LoVo (cell line): ENCODE data around the gene CLDN18.

Experiments
- DNase-seq: peaks from one replicate; pipeline ENCODE4 v3.0.0-alpha.2; 2016; ENCODE audit warnings: low spot score

CLDN18 gene

DNA sequence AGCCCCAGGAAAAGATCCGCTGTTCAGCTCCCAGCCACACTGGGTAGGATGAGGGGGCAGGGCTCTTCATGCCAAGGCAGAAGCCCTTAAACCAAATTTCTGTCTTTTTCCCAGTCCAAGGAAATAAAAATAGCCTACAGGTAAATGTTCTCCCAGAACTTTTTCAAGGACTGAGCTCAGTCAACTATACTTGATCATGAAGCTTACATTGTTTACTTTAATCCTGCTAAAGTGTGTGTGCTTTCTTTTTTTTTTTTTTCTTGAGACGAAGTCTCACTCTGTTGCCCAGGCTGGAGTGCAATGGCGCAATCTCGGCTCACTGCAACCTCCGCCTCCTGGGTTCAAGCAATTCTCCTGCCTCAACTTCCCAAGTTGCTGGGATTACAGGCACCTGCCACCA, 17.9 kb downstream of the CLDN18 start:
- no peak for DNase-seq

DNA sequence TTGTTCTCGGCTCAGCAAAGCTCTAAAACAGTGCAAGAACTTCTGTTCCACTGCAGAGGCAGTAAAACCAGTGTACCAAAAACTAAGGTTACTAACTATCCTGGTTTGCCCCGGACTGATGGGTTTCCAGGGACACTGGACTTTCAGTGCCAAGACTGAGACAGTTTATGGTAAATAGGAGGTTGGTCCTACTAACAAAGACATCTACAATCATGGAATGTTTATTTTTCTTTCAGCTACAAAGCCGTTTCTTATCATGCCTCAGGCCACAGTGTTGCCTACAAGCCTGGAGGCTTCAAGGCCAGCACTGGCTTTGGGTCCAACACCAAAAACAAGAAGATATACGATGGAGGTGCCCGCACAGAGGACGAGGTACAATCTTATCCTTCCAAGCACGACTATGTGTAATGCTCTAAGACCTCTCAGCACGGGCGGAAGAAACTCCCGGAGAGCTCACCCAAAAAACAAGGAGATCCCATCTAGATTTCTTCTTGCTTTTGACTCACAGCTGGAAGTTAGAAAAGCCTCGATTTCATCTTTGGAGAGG, 20.8 kb downstream of the CLDN18 start:
- no peak for DNase-seq

DNA sequence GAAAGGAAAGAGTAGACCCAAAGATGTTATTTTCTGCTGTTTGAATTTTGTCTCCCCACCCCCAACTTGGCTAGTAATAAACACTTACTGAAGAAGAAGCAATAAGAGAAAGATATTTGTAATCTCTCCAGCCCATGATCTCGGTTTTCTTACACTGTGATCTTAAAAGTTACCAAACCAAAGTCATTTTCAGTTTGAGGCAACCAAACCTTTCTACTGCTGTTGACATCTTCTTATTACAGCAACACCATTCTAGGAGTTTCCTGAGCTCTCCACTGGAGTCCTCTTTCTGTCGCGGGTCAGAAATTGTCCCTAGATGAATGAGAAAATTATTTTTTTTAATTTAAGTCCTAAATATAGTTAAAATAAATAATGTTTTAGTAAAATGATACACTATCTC, 21.6 kb downstream of the CLDN18 start:
- no peak for DNase-seq

DNA sequence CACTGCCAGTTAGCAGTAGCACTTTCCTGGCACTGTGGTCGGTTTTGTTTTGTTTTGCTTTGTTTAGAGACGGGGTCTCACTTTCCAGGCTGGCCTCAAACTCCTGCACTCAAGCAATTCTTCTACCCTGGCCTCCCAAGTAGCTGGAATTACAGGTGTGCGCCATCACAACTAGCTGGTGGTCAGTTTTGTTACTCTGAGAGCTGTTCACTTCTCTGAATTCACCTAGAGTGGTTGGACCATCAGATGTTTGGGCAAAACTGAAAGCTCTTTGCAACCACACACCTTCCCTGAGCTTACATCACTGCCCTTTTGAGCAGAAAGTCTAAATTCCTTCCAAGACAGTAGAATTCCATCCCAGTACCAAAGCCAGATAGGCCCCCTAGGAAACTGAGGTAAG, 22.6 kb downstream of the CLDN18 start:
- no peak for DNase-seq

DNA sequence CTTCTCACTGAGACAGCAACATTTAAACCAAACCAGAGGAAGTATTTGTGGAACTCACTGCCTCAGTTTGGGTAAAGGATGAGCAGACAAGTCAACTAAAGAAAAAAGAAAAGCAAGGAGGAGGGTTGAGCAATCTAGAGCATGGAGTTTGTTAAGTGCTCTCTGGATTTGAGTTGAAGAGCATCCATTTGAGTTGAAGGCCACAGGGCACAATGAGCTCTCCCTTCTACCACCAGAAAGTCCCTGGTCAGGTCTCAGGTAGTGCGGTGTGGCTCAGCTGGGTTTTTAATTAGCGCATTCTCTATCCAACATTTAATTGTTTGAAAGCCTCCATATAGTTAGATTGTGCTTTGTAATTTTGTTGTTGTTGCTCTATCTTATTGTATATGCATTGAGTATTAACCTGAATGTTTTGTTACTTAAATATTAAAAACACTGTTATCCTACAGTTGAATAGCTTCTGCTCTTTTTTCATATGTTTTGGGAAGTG, 23.3 kb downstream of the CLDN18 start:
- DNase-seq, result no peak

DNA sequence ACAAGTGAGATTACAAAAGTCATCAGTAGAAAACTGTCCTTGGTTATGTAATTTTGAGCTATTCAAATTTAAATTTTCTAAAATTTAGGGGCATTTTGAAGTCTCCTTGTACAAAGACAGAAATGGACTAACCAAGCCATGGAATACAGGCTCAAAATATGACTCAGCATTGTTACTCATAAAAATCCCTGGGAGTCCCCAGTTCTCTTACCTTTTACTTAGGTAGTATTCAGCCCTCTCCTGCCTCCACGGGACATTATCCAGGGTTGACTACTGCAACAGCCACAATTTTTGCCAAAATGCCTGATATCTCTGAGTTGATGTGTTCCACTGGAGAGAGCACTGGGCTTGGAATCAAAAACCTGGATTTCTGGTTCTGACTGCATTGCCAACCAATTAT, 25.0 kb downstream of the CLDN18 start:
- no peak for DNase-seq

DNA sequence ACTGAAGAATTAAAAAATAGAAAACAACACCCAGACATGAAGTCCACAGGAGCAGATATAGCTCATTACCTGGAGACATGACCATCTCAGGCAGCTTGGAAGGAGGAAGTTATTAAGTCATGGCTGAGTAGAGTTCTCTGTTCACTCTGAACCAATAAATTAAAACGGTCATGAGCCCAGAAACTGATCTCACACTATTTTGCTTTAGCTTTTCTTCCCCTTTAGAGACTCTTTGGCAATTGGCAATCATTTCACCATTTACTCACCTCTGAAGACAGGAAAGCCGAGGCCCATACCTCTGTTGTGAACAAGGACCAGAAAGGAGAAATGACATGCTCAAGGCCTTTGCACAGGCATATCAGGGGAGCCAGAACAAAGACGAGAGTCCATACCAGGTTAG, 26.6 kb downstream of the CLDN18 start:
- DNase-seq, result no peak

DNA sequence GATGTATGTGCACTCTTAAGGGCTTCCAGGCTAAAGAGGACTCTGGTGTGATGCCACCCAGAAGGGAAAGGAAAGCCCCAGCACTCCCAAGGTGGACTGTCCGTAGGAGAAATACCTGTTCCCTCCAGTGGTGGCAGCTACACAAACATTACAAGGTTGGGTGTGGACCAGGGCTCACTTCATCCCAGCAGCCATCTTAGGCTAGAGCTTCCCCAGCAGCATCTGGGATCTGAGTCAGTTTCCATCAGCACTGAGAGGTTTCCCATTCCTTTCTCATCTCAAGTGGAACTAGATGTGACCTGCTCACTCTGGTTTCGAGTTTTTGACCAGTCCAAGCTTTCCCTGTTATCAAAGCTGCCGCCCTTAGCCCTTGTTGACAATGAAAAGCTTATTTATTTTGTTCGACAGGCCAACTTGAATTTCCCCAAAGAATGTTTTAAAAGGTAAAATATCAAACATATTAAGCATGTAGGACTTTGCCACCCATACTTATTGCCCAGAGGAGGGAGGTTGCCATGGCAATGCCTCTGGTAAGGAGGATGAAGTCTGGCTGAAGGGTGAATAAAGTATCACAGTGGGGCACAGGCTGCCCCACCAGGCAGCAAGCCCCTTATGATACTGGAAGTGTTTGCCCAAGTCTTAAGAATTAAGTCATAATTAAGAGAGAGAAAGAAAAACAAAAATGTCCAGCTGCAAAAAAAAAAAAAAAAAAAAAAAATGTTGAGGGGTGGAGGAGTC, 28.9 kb downstream of the CLDN18 start:
- DNase-seq, result no peak

DNA sequence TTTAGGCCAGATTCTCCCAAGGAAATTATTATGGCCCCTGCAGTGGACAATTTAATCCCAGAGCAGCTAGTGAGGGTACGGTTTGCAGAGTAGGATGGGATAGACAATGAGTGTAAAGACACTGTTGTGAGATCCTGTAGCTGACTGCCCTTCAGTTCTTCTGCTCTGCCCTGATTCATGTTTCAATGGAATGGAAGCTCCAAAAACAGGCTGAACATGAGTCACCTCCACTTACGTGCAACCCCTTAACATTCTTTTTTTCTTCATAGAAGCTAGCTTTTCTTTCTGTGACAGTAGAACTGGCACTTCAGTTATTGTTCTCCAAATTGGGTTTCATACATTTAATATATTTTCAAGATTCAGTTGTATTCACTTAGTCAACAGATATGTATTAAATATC, 32.1 kb downstream of the CLDN18 start:
- DNase-seq, result no peak

DNA sequence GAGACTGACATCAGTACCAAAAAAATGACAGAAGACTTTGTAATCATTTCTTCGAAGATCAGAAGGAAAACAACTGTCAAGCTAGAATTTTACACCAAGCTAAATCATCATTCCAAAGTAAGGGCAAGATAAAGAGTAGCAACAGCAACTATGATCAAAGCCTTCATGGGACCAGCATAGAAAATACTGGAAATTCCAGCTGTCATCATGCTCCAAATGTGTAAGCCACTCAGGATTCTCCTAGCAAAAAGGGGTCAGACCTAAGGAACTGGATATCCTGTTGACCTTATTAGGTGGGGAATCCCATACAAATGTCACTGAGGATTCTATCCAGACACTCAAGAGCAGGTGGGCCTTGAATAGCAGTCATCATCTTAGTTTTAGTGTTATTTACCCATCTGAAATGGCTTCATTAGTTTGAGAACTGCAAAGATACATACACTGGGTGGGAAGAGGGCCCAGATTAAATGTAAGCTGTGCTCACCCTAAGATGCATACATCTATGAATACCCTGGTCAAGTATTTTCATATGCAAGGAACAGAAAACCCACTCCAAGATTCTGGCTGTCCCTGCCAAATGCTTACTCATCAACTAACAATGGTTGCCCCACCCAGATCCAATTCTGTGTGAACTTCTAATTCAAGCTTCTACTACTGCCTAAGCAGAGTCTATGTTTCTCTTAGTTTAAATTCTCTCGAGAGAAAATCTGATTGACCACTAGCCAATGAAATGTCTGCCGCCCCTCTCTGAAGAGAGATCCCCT, 33.5 kb downstream of the CLDN18 start:
- DNase-seq, result peak; percentile 5

DNA sequence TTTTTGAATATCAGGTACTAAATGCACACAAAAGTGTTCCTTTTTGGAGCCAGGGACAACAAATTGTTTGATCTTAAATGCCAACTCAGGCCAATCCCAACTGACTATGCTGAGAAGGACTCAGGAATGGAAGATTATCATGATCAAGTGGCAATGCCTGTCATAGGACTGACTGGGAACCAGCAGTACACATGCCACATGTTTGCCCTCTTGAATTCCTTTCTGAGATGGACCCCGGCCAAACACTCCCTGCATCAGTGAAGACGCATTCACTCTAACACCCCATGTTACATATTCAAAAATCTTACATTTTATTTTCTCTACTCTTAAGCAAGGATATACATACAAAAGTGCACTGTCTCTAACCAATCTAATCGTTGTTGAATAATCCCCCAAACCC, 36.1 kb downstream of the CLDN18 start:
- DNase-seq, result no peak

DNA sequence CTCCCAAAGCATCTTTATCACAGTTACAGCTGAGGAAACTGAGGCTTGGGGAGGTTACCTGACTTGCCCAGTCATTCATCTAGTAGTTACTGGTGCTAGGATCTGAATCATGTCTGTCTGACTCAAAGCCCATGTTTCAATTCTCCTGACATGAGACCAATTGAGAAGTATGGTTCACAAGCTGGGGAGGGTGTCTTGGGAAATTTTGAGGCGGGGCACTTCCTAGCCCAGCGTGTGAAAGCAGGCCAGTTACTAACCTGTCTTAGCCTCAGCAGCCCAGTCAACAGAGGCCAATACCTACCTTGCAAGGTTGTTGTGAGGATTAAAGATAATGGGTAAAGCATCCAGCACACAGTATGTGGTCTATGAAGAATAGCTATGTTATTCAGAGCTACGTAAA, 37.0 kb downstream of the CLDN18 start:
- no peak for DNase-seq

DNA sequence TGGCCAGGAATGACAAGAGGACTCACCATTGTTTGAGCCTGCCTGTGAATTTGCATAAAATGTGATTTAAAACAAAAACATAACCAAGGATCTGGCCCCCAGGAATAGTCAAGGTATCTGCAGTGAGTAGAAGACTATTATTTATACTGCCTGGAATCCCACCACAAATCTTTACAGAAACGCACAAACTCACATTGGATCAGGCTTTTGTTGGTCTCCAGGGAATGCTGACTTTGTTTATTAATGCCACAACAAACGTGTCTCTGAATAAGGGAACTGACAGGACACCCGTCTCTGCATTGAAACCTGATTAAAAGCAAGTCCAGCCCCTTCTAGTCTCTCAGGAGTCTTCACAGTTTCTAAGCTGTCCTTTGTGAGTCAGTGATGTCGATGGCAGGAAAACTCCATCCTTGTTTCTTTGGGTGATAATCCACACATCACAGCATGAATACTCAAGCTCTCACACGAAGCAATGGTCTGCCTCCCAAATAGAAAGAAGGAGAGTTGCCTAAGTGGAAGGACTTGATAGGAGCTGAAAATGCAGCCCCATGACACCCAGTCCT, 37.7 kb downstream of the CLDN18 start:
- no peak for DNase-seq

DNA sequence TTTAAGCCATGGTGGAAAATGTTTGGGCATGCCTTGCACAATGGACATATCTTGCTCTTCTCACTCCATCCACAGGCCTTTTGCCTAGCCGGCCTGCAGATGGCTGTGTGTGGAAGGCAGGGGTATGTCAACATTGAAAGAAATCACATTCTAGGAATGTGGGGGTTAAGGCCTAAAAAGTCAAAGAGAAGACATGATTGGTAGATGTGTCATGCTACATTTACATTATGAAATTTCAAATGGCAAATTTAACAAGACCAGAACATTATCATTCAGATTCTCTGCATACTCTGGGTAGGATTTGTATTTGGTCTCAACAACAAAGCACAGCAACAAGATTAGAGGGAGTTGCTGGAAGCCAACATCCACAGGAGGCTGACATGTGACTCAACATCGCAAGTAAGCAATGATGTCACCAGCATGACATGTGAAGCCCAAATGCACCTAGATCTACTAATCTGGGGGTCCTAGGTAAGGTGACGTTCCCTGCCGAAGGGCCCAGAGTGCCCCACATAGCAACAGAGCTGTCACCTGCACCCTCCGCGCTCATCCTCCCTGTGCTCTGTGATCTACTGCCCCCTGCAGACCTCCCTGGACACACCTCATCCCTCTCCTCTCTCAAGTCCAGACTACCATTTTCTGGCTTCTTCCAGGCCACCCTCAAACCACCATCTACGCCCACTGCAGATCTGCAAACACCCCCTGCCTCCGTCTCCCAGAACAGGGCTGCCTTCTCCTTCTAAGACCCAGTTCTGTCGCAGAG, 39.4 kb downstream of the CLDN18 start:
- no peak for DNase-seq

DNA sequence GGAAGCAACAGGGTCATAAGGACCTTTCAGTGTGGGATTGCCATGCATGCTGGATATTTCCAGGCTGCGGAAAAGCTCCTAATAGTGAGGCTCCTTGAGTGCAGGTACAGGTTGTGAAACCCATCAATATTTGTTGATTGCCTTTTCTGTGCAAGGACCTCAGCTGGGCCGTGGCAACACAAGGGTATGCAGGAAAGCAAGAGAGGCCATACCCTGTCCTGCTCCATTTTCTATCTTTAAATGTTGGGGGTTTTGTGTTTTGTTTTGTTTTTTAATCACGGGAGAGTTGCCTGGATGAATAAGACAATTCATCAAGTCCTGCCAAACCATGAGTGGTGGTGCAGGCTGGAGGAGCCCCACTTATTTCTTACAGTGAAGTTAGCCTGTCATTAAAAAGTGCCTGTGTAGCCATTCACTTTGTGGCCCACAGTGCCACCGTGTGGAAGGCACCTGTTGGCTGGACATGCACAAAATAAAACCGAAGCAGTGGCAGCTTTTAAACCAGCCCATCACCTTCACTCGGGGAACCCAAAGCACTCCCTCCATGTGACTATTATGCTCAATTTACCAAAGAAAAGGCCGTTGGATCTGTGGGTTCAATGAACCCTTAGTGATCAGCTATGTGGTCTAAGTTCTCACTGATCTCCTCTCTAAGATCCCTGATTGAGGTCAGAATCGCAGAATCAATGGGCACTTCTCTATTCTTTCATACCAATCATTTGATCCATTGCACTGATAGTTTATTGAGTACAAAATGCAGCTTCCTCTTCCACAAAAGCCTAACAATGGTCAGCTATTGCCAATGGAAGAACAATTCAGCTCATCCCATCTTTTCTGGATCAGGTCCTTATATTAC, 42.2 kb downstream of the CLDN18 start:
- DNase-seq, result peak; percentile 18

DNA sequence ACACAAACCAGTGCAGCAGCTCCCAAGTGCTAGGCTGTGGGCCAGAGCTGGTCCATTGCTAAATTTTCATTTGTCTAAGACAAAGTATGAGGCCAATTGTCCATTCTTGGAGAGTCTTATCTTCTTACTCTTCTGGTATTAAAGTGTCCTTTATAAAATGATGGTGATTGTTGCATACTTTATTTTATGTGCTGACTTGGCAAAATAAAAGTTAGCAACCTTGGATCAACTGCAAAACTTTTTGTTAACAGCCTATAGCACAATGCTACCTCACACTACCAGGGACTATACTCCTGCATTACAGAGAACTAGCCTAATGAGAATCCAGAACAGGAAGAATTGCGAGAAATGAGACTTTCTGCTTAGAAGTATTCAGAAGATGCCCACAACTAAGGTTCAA, 44.1 kb downstream of the CLDN18 start:
- no peak for DNase-seq

DNA sequence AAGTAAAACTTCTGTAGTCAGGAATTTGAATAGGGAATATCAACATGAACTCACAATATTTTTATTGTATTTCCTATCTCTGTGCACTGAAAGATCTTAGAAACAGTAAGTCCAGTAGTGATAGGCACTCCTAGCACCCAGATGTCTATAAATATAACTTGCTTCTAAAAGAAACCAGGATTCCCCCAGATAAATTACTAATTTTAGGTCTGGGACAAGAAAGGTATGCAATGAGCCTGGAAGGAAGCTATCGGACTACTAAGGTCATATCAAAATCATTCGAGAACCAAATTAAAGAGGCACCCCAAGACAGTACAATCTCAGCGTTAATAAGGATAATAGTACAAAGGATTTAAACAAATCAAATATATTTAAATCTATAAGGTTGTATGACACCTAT, 47.4 kb downstream of the CLDN18 start:
- DNase-seq, result no peak

DNA sequence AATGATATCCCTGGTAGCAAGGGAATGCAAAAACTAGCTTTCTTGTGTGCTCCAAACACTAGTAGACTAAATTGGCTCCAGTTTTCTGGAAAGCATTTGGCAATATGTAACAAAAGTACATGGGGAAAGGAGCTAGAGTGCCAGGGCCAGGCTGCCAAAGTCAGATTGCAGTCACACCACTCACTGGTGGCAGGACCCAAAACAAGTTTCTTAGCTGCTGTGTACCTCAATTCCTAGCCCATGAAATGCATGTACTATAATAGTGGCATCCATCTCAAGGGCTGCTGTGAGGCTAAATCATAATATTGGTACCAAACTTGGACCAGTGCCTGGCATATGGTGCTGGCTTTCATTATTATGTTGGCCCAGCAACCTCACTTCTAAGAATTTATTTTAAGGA, 49.3 kb downstream of the CLDN18 start:
- no peak for DNase-seq

DNA sequence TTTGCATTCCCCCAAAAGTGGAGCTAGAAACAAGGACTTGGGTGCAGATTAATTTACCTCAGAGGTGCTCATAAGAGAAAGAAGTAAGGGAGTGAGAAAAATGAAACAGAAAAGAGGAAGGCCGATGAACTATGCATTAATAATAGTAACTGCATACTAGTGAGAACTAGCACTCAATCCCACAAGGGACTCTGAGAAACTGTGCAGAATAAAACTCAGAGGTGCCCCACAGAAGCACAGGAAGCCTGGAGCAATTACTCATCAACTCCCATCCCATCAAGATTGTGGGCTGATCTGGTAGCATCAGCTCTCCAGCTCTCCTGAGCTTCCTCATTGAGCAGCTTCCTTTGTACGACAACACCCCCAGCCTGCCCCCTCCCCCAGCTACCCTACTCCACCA, 50.8 kb downstream of the CLDN18 start:
- DNase-seq, result no peak

DNA sequence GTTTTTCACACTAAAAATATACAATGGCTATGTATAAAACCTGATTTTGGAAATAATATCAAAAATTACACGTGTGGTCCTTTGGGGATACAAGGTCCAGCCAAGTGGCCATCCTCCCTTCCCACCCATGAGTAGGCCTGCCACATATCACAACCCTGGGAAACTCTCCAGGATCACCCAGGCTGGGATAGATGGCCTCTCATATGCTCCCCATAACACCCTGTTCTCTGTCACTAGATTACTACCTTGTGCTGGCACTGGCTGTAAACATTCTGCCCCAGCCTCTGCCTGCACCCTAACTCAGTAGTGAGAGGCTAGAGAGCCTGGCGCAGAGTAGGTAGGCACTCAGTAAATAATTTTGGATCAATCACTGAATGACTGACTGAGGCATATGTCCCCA, 52.1 kb downstream of the CLDN18 start:
- DNase-seq, result no peak

DNA sequence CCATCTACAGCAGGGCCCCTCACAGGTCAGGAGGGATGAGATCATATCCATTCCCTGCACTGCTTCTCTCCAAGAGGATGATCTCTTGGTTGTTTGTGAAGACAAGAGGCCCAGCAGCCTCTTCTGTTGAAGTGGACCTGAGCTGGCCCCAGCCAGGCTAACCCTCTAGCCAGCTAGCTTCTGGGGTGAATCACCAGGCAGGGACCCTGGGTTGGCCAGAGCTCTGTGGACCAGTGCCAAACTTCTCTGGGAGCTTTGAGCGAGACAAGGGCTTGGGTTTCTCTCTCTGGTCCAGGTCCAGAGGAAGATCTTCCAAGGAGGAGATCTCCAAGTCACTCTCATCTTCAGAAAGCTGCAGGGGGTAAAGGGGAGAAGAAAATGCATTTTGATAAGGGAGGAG, 52.7 kb downstream of the CLDN18 start:
- DNase-seq, result no peak
